Astrocyte of the spinal cord (primary cell): Measurements from ENCODE around the gene RAE1.

Experiments used
- DNase-seq: peaks from one replicate; pipeline ENCODE4 v3.0.0; 2011; ENCODE audit warnings: low read depth, low spot score
- H3K4me3 ChIP-seq: 2 replicates; pipeline ENCODE4 v1.5.1; 2011; ENCODE audit warnings: low read depth, mild to moderate bottlenecking, low read length, moderate library complexity
- in situ Hi-C: cut with HindIII; loops from 2 replicates; pipeline ENCODE4 v1.10.0; 2017; ENCODE audit warnings: low sequenced_read_pairs
- TF ChIP-seq, protein P1 (sequence below): IDR thresholded peaks from 2 replicates; pipeline ENCODE4 v1.5.1; 2012; ENCODE audit warnings: low read depth, mild to moderate bottlenecking, low read length, inconsistent platforms

The RAE1 gene

DNA sequence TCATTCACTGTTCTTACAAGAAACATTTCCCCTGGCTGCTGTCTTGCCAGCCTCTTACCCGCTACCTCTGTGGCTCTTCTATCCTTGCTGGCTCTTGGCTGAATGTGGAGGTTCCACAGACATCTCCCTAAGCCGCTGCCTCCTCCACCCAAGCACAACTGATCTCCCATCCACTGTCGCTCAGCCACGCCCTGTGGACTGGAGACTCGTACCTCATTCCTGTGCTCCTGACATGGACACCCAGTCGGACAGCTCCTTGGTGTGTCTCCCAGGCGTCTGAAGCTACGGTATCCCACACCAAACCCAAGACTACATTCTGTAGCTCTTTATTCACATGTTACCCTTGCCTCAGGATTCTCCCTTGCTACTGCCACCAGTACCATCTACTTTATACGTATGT, 19.3 kb downstream of the RAE1 start:
- no peak for DNase-seq
- no peak overlapping the region for H3K4me3 ChIP-seq
- in situ Hi-C loops = no loop called here
- TF ChIP-seq, protein P1, sequence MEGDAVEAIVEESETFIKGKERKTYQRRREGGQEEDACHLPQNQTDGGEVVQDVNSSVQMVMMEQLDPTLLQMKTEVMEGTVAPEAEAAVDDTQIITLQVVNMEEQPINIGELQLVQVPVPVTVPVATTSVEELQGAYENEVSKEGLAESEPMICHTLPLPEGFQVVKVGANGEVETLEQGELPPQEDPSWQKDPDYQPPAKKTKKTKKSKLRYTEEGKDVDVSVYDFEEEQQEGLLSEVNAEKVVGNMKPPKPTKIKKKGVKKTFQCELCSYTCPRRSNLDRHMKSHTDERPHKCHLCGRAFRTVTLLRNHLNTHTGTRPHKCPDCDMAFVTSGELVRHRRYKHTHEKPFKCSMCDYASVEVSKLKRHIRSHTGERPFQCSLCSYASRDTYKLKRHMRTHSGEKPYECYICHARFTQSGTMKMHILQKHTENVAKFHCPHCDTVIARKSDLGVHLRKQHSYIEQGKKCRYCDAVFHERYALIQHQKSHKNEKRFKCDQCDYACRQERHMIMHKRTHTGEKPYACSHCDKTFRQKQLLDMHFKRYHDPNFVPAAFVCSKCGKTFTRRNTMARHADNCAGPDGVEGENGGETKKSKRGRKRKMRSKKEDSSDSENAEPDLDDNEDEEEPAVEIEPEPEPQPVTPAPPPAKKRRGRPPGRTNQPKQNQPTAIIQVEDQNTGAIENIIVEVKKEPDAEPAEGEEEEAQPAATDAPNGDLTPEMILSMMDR = no peak

DNA sequence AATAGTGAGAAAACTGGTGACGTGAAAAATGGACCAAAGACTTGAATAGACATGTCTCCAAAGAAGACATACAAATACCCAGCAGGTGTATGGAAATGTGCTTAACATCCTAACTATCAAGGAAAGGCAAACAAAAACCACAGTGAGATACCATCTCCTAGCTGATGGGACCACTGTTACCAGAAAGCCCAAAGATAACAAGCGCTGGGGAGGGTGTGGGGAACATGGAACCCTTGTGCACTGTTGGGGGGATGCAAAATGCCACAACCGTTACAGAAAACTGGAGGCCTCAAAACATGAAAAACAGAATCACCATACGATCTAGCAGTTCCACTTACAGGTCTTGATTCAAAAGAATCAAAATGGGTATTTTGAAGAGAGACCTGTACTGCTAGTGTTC, 20.3 kb downstream of the RAE1 start:
- in situ Hi-C loops = no loop called here
- DNase-seq = no peak
- H3K4me3 ChIP-seq = no peak overlapping the region
- TF ChIP-seq, protein P1 = no peak

DNA sequence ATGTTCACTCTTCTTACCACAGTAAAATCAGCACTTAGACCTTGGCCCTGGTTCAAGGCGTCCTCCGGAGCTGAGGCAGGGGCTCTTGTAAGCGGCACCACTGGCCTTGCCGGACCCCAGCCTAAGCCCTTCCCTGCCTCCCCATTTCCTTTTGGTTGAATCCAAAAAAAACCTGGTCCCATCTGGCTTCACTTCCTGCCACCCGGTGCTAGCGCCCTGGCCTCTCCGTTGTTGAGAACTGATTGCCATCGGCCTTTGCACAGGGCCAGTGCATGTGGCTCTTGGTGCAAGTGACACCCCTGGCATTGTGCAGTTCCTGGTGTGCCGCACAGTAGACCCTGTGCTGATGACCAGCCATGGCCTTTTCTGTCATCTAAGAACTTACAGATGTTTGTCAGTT, 21.1 kb downstream of the RAE1 start:
- no peak overlapping the region for H3K4me3 ChIP-seq
- no peak for DNase-seq
- in situ Hi-C loops = no loop called here
- TF ChIP-seq, protein P1 = no peak

DNA sequence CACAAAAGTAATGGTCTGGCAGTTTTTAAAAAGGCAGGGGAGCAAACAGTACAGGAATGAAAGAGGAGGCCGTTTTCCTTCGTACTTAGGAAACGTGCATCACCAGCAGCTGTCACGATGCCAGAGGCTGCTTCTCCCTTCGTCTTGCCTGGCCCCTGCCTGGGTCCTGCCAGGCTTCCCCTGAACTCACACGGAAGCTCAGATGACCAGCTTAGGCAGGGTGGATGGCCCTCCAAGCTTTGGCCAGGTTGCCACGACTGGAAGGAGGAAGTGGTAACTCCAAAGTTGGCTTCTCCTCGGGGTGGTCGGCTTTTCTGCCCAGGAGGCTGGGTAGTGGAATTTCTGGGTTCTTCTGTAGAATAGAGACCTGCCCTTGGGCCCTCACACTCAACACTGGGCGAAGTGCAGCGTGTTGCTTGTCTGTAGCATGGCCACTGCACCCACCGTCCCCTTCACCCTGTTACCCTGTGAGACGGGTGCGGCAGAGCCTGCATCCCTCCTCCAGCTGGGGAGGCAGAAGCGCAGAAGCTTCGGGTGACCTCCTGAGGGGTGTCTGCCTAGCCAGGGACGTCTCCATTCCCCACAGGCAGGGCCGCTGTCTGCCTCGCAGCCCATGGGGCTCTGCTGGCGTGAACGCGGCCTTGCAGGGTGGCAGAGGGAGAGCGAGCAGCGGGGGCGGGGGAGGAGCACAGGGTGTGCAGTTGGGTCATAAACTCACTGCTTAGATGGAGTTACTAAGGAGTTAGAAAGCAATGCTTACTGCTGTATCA, 21.7 kb downstream of the RAE1 start:
- in situ Hi-C loops = no loop called here
- TF ChIP-seq, protein P1 = no peak
- H3K4me3 ChIP-seq = no peak overlapping the region
- no peak for DNase-seq

DNA sequence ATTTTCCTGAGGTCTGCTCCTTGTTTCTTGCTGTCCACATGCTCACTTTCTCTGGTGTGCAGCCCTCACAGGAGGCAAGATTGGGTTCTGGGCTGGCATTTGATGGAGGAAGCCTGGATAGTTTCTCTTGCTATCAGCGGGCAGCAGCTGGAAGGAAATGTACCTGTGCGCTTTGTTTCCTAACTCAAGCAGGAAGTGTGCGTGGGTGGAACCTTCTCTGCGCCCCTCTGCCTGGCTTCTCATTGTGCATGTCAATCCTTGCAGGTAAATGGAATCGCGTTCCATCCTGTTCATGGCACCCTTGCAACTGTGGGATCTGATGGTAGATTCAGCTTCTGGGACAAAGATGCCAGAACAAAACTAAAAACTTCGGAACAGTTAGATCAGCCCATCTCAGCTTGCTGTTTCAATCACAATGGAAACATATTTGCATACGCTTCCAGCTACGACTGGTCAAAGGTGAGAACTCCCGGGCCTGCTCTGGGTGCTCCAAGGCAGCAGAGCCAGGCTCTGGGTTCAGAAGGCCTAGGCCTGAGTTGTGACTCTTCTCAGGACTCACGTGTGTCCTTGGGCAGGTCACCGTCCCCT, 23.4 kb downstream of the RAE1 start:
- in situ Hi-C loops = no loop called here
- H3K4me3 ChIP-seq = no peak overlapping the region
- TF ChIP-seq, protein P1 = no peak
- no peak for DNase-seq

DNA sequence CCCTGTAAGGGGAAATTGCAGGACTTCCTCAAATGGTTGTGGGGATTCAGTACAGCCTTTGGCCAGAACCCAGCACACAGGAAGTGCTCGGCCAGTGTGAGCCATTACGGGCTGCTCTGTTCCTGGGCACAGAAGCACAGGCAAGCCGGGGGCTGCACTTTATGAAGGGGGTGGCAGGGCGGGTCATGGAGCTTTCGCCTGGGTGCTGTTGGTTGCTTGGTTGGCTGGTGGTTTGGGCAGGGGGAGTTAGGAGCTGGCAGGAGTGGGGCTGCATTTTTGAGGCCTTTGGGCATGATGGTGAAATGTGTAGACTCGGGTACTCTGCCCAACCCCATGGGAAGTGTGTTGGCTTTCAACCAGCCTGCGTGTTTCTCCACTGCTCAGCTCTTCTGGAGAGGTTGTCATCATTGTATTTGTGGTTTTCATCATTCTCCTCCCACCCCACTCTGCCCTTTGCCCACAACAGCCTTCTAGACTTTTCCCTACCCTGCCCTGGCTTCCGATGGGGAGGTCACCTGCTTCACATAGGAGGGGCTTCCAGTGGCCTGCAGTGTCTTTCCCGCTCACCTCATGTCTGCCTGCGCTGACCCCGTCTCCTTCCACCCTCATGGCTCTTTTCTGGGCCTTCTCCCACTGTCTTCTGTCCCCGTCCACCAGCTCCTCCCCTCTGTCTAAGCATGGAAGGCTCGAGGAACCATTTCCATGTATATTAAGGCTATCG, 24.0 kb downstream of the RAE1 start:
- DNase-seq = no peak
- in situ Hi-C loops = no loop called here
- no peak overlapping the region for H3K4me3 ChIP-seq
- TF ChIP-seq, protein P1 = no peak
